GM23338 (cell line): ENCODE data around the gene PARD3.

Source experiments
- CREB1 ChIP-seq: fragments of 250-450 bp; sonication (Bioruptor Pico); IDR thresholded peaks from 2 replicates; pipeline ENCODE4 v1.5.0; 2020; ENCODE audit warnings: low read depth, mild to moderate bottlenecking, moderate library complexity
- CTCF ChIP-seq, 2 experiments: fragments of 200-600 bp in 1 of 2; sonication (generic) in 1 of 2; conservative IDR thresholded peaks; 2 replicates each; pipeline versions ENCODE4 v1.5.1 to v1.6.1; 2016 to 2017; ENCODE audit warnings: antibody characterized with exemption in 2 of 2, low read depth in 2 of 2, mild to moderate bottlenecking in 2 of 2, moderate library complexity in 1 of 2
- EZH2 ChIP-seq: fragments of 200-600 bp; sonication (generic); IDR thresholded peaks from one replicate; pipeline ENCODE4 v1.8.0; 2017; ENCODE audit warnings: antibody characterized with exemption, mild to moderate bottlenecking, low read depth; ENCODE audit not compliant: unreplicated experiment
- EZH2phosphoT487 ChIP-seq: fragments of 200-600 bp; sonication (generic); IDR thresholded peaks from one replicate; pipeline ENCODE4 v1.8.1; 2018; ENCODE audit warnings: antibody characterized with exemption; ENCODE audit not compliant: unreplicated experiment
- JUNB ChIP-seq: IDR thresholded peaks from one replicate; pipeline ENCODE4 v1.6.1; 2016; ENCODE audit warnings: antibody characterized with exemption; ENCODE audit not compliant: unreplicated experiment
- POLR2AphosphoS5 ChIP-seq: IDR thresholded peaks from 2 replicates; pipeline ENCODE4 v1.6.1; 2016; ENCODE audit warnings: antibody characterized with exemption, low read depth
- REST ChIP-seq: IDR thresholded peaks from one replicate; pipeline ENCODE4 v1.6.1; 2018; ENCODE audit warnings: antibody characterized with exemption; ENCODE audit not compliant: unreplicated experiment
- STAT1 ChIP-seq: IDR thresholded peaks from one replicate; pipeline ENCODE4 v1.6.1; 2016; ENCODE audit warnings: antibody characterized with exemption; ENCODE audit not compliant: unreplicated experiment
- ZNF114 ChIP-seq: fragments of 250-450 bp; sonication (Bioruptor Pico); IDR thresholded peaks from 2 replicates; pipeline ENCODE4 v1.5.0; 2020; ENCODE audit warnings: mild to moderate bottlenecking, moderate library complexity
- ZNF462 ChIP-seq: fragments of 250-450 bp; sonication (Bioruptor Pico); IDR thresholded peaks from 2 replicates; pipeline ENCODE4 v1.5.0; 2020; ENCODE audit warnings: mild to moderate bottlenecking, moderate library complexity

- TF ChIP-seq CTCF (conservative IDR thresholded peaks at IDR 0.05; ENCODE audit: low read depth in 2 of 2) = no peak
- no peak for TF ChIP-seq EZH2
- TF ChIP-seq EZH2phosphoT487 = no peak
- TF ChIP-seq POLR2AphosphoS5 = no peak
- TF ChIP-seq CREB1 (CRISPR knock-in tag) = no peak
- TF ChIP-seq REST = no peak
- TF ChIP-seq ZNF462 (CRISPR knock-in tag) = no peak
- TF ChIP-seq ZNF114 (CRISPR knock-in tag) = no peak
- TF ChIP-seq JUNB = no peak
- TF ChIP-seq STAT1 = no peak
These were observed 468.0 kb downstream of the PARD3 start for GRCh38 chr10:34347131-34347530.
